HCT116 (cell line): ENCODE measurements around the gene GALNT18. TPM values are rescaled to one million over a fixed set of nuclear protein-coding genes. Genes with fewer than 3 reads are reported as not detected.

ENCODE experiments used
- ATAC-seq: fragments of 200-7000 bp; cut with Tn5 transposase; 2 replicates; pipeline ENCODE4 v1.9.1; 2020; ENCODE audit warnings: mild to moderate bottlenecking, moderate library complexity
- BruUV-seq: library from RNA; stranded (reverse); fragments of 400-500 nt; replicated peaks from 2 replicates; lab custom pipeline; 2021; lab: Mats Ljungman, UMichigan
- CTCF ChIA-PET: fragments of 300-600 bp; sonication (Branson Sonifier 250); formaldehyde crosslinking; loops from one replicate; lab custom pipeline; 2021; ENCODE audit warnings: antibody characterized with exemption; lab: Charles Lee
- POLR2A ChIA-PET: fragments of 300-600, 350-600 bp; sonication (Branson Sonifier 250); formaldehyde crosslinking; loops from one replicate; lab custom pipeline; 2021; ENCODE audit warnings: antibody characterized with exemption; lab: Charles Lee
- RAD21 ChIA-PET, 2 experiments: fragments of 300-600 bp; sonication (Branson Sonifier 250); formaldehyde crosslinking; loops; one replicate each; lab custom pipeline; 2023; ENCODE audit warnings: low total read pairs in 2 of 2; ENCODE audit not compliant: uncharacterized antibody in 2 of 2, unreplicated experiment in 2 of 2, low non-redundant PET in 1 of 2; lab: Charles Lee
- DNase-seq: peaks from one replicate; pipeline ENCODE4 v3.0.0-alpha.2; 2010; ENCODE audit warnings: low read depth, low spot score
- H2AFZ ChIP-seq: fragments of 200-600 bp; shearing (Covaris generic), sonication (generic); 2 replicates; pipeline ENCODE4 v1.6.1; 2017; ENCODE audit warnings: low read depth, mixed run types, mixed read lengths, antibody characterized with exemption, low read length; ENCODE audit not compliant: poor library complexity, severe bottlenecking
- H3K27ac ChIP-seq: 2 replicates; pipeline ENCODE4 v1.5.1; 2012; ENCODE audit warnings: low read depth, low read length
- H3K27me3 ChIP-seq: fragments of 200-600 bp; sonication (generic); 2 replicates; pipeline ENCODE4 v1.6.1; 2016; ENCODE audit warnings: mixed run types, low read length, mixed read lengths; ENCODE audit not compliant: insufficient read depth
- H3K36me3 ChIP-seq, 2 experiments: fragments of 200-500 bp in 1 of 2; fragments of 200-600 bp in 1 of 2; sonication (Bioruptor generic) in 1 of 2; sonication (generic) in 1 of 2; 2 replicates each; pipeline versions ENCODE4 v1.5.1 to v1.6.1; 2014 to 2016; ENCODE audit warnings: low read length in 2 of 2, inconsistent platforms in 1 of 2, mixed read lengths in 1 of 2, mixed run types in 1 of 2; ENCODE audit not compliant: insufficient read depth in 2 of 2, control insufficient read depth in 1 of 2
- H3K4me1 ChIP-seq, 2 experiments: fragments of 200-600 bp in 1 of 2; sonication (generic) in 1 of 2; 2 replicates each; pipeline versions ENCODE4 v1.5.1 to v1.6.1; 2012 to 2017; ENCODE audit warnings: low read length in 2 of 2, inconsistent platforms in 1 of 2, mild to moderate bottlenecking in 1 of 2, mixed read lengths in 1 of 2, mixed run types in 1 of 2, moderate library complexity in 1 of 2; ENCODE audit not compliant: insufficient read depth in 2 of 2, control insufficient read depth in 1 of 2
- H3K4me2 ChIP-seq: fragments of 200-600 bp; sonication (generic); 2 replicates; pipeline ENCODE4 v1.6.1; 2017; ENCODE audit warnings: mixed run types, low read length, mixed read lengths
- H3K4me3 ChIP-seq, 2 experiments: fragments of 200-600 bp in 1 of 2; sonication (generic) in 1 of 2; replicated peaks in 1 of 2; 2 replicates each; pipeline ENCODE4 v1.5.1; 2011 to 2016; ENCODE audit warnings: low read length in 2 of 2, control low read depth in 1 of 2, low read depth in 1 of 2, mild to moderate bottlenecking in 1 of 2, mixed read lengths in 1 of 2, mixed run types in 1 of 2
- H3K79me2 ChIP-seq: fragments of 200-600 bp; sonication (generic); 2 replicates; pipeline ENCODE4 v1.6.1; 2017; ENCODE audit warnings: mild to moderate bottlenecking, mixed run types, low read length, moderate library complexity, mixed read lengths; ENCODE audit not compliant: insufficient read depth
- H3K9ac ChIP-seq: fragments of 200-600 bp; sonication (generic); 2 replicates; pipeline ENCODE4 v1.6.1; 2016; ENCODE audit warnings: low read length, mixed read lengths
- H3K9me2 ChIP-seq: fragments of 200-600 bp; sonication (generic), shearing (Covaris generic); 2 replicates; pipeline ENCODE4 v1.6.1; 2017; ENCODE audit warnings: mixed run types, mild to moderate bottlenecking, moderate library complexity; ENCODE audit not compliant: insufficient read depth
- H3K9me3 ChIP-seq, 2 experiments: fragments of 200-500 bp in 1 of 2; fragments of 200-600 bp in 1 of 2; sonication (Bioruptor generic) in 1 of 2; sonication (generic) in 1 of 2; 2 replicates each; pipeline ENCODE4 v1.6.1; 2014 to 2017; ENCODE audit warnings: low read length in 2 of 2, mixed read lengths in 2 of 2, inconsistent platforms in 1 of 2, low read depth in 1 of 2, mild to moderate bottlenecking in 1 of 2, mixed run types in 1 of 2, moderate library complexity in 1 of 2; ENCODE audit not compliant: control insufficient read depth in 1 of 2, insufficient read depth in 1 of 2
- H4K20me1 ChIP-seq: fragments of 200-600 bp; sonication (generic), shearing (Covaris generic); 2 replicates; pipeline ENCODE4 v1.6.1; 2017; ENCODE audit warnings: mixed run types, mild to moderate bottlenecking, moderate library complexity; ENCODE audit not compliant: insufficient read depth
- ATF3 ChIP-seq: IDR thresholded peaks from 2 replicates; pipeline ENCODE4 v1.6.1; 2012
- CBX3 ChIP-seq: IDR thresholded peaks from 2 replicates; pipeline ENCODE4 v1.6.1; 2012; ENCODE audit warnings: low read depth
- CEBPB ChIP-seq: IDR thresholded peaks from 2 replicates; pipeline ENCODE4 v1.6.1; 2012; ENCODE audit warnings: low read depth
- CTCF ChIP-seq, 3 experiments: fragments of 200-600 bp in 1 of 3; sonication (generic) in 1 of 3; IDR thresholded peaks in 2 of 3; conservative IDR thresholded peaks in 1 of 3; 2 replicates each; pipeline ENCODE4 v1.5.1; 2012 to 2017; ENCODE audit warnings: low read depth in 2 of 3, low read length in 2 of 3, antibody characterized with exemption in 1 of 3, borderline replicate concordance in 1 of 3, control low read depth in 1 of 3, mild to moderate bottlenecking in 1 of 3, mixed read lengths in 1 of 3, mixed run types in 1 of 3, moderate library complexity in 1 of 3; ENCODE audit not compliant: insufficient read depth in 1 of 3
- ELF1 ChIP-seq: IDR thresholded peaks from 2 replicates; pipeline ENCODE4 v1.6.1; 2012; ENCODE audit warnings: low read depth, borderline replicate concordance
- EZH2 ChIP-seq: fragments of 200-600 bp; sonication (generic); IDR thresholded peaks from 2 replicates; pipeline ENCODE4 v1.6.1; 2017; ENCODE audit warnings: antibody characterized with exemption, mixed run types
- EZH2phosphoT487 ChIP-seq: fragments of 200-600 bp; IDR thresholded peaks from 2 replicates; pipeline ENCODE4 v1.6.1; 2018; ENCODE audit warnings: antibody characterized with exemption, borderline replicate concordance
- FOSL1 ChIP-seq: IDR thresholded peaks from 2 replicates; pipeline ENCODE4 v1.6.1; 2012; ENCODE audit warnings: low read depth
- JUND ChIP-seq: IDR thresholded peaks from 2 replicates; pipeline ENCODE4 v1.6.1; 2012
- MAX ChIP-seq: IDR thresholded peaks from 2 replicates; pipeline ENCODE4 v1.6.1; 2012
- RAD21 ChIP-seq: IDR thresholded peaks from 2 replicates; pipeline ENCODE4 v1.6.1; 2012; ENCODE audit warnings: low read depth, mild to moderate bottlenecking
- REST ChIP-seq: IDR thresholded peaks from 2 replicates; pipeline ENCODE4 v1.6.1; 2012; ENCODE audit warnings: low read depth
- SIN3A ChIP-seq: IDR thresholded peaks from 2 replicates; pipeline ENCODE4 v1.6.1; 2012; ENCODE audit warnings: low read depth
- SP1 ChIP-seq: IDR thresholded peaks from 2 replicates; pipeline ENCODE4 v1.6.1; 2012; ENCODE audit warnings: low read depth
- SRF ChIP-seq: IDR thresholded peaks from 2 replicates; pipeline ENCODE4 v1.6.1; 2012; ENCODE audit warnings: low read depth
- TCF7L2 ChIP-seq: IDR thresholded peaks from 2 replicates; pipeline ENCODE4 v1.7.0; 2011; ENCODE audit warnings: borderline replicate concordance, inconsistent platforms; ENCODE audit not compliant: insufficient read depth, insufficient read length; ENCODE audit errors: extremely low read depth
- ZBTB33 ChIP-seq: IDR thresholded peaks from 2 replicates; pipeline ENCODE4 v1.6.1; 2011; ENCODE audit warnings: mild to moderate bottlenecking, low read length, moderate library complexity; ENCODE audit not compliant: insufficient replicate concordance; ENCODE audit errors: extremely low read depth
- ZFX ChIP-seq: fragments of 450-650 bp; IDR thresholded peaks from 2 replicates; pipeline ENCODE4 v1.6.1; 2017
- ZNF274 ChIP-seq: fragments of 200-500 bp; sonication (Bioruptor generic); IDR thresholded peaks from 2 replicates; pipeline ENCODE4 v1.6.1; 2014; ENCODE audit warnings: mild to moderate bottlenecking, low read depth, low read length, inconsistent platforms
- intact Hi-C: fragments of 100-400 bp; cut with micrococcal nuclease; formaldehyde crosslinking; loops from 2 replicates; pipeline ENCODE4 v1.10.0; 2022
- total RNA-seq: library from RNA; stranded (reverse); gene quantifications from one replicate; pipeline ENCODE4 v1.2.1, GENCODE V29; 2021; ENCODE audit not compliant: unreplicated experiment

GALNT18 gene
- total RNA-seq, 1 experiment from 2014 or later: 19.9 TPM

- H2AFZ ChIP-seq: no peak overlapping the region
- no peak overlapping the region for H3K4me2 ChIP-seq
- H3K9me3 ChIP-seq: no peaks in the 10 kb centered on the region
- no peaks in the 10 kb centered on the region for H3K36me3 ChIP-seq
- peaks cover 9% of the 10 kb centered on the region; the same call in 1 of the 2 replicates for H3K79me2 ChIP-seq
- H3K27ac ChIP-seq: no peak overlapping the region
- H3K9ac ChIP-seq: no peak overlapping the region
- ChIA-PET RAD21 (no interaction called here), CTCF (no interaction called here), POLR2A (no interaction called here)
- intact Hi-C loops: no loop called here
- H4K20me1 ChIP-seq: no peaks in the 10 kb centered on the region
- BruUV-seq: no TSS peak
- H3K9me2 ChIP-seq: 0 out of 2 replicates have a peak, but pooled peaks cover 5% of the 10 kb centered on the region
- H3K4me1 ChIP-seq: peaks cover 7 to 12% of the 10 kb centered on the region in 2 experiments
- H3K4me3 ChIP-seq: no peak overlapping the region
- ATAC-seq: no peak
- H3K27me3 ChIP-seq: no peaks in the 10 kb centered on the region
- DNase-seq: no peak
- no peak for TF ChIP-seq SIN3A
- no peak for TF ChIP-seq FOSL1
- TF ChIP-seq TCF7L2: no peak
- no peak for TF ChIP-seq JUND
- no peak for TF ChIP-seq EZH2
- TF ChIP-seq EZH2phosphoT487: no peak
- TF ChIP-seq ZFX: no peak
- TF ChIP-seq RAD21: no peak
- no peak for TF ChIP-seq SP1
- no peak for TF ChIP-seq CEBPB
- no peak for TF ChIP-seq ZNF274
- no peak for TF ChIP-seq ZBTB33
- no peak for TF ChIP-seq REST
- no peak for TF ChIP-seq SRF
- no peak for TF ChIP-seq CBX3
- no peak for TF ChIP-seq ELF1
- TF ChIP-seq MAX: no peak
- TF ChIP-seq CTCF (IDR thresholded peaks at IDR 0.05 in 2 of 3, conservative IDR thresholded peaks at IDR 0.05 in 1 of 3; ENCODE audit: borderline replicate concordance in 1 of 3, insufficient read depth in 1 of 3, low read depth in 2 of 3, low read length in 2 of 3): no peak
- no peak for TF ChIP-seq ATF3
Observed at GRCh38 chr11:11574373-11575287, 47.2 kb downstream of the GALNT18 start.
